HEK293 (cell line): ENCODE measurements around the gene COL5A1.

ENCODE experiments used
- CTCF ChIA-PET: fragments of 350-600 bp; formaldehyde crosslinking; extraction: SDS; loops from one replicate; lab custom pipeline; 2021; ENCODE audit warnings: antibody characterized with exemption; lab: Yijun Ruan, JAX
- POLR2A ChIA-PET: fragments of 300-600 bp; formaldehyde crosslinking; extraction: SDS; loops from one replicate; lab custom pipeline; 2020; ENCODE audit warnings: antibody characterized with exemption, inconsistent platforms; lab: Yijun Ruan, JAX
- H3K27ac ChIP-seq: fragments of 200-500 bp; sonication (Bioruptor generic); 2 replicates; pipeline ENCODE4 v1.5.1; 2014; ENCODE audit warnings: low read depth, low read length, control low read depth, inconsistent platforms; ENCODE audit errors: extremely low read depth
- H3K36me3 ChIP-seq, 2 experiments: fragments of 200-500 bp in 1 of 2; sonication (Bioruptor generic) in 1 of 2; 1 replicate in 1 of 2; 2 replicates in 1 of 2; pipeline ENCODE4 v1.5.1; 2014 to 2017; ENCODE audit warnings: inconsistent platforms in 2 of 2, low read length in 2 of 2; ENCODE audit not compliant: control insufficient read depth in 2 of 2, insufficient read depth in 1 of 2
- H3K4me1 ChIP-seq: fragments of 200-500 bp; sonication (Bioruptor generic); 2 replicates; pipeline ENCODE4 v1.5.1; 2014; ENCODE audit warnings: mild to moderate bottlenecking, low read length, inconsistent platforms; ENCODE audit not compliant: control insufficient read depth, insufficient read depth
- H3K4me3 ChIP-seq: 2 replicates; pipeline ENCODE4 v1.5.1; 2011; ENCODE audit warnings: low read depth, mild to moderate bottlenecking, control low read depth, low read length, moderate library complexity
- H3K9me3 ChIP-seq: fragments of 200-500 bp; sonication (Bioruptor generic); 2 replicates; pipeline ENCODE4 v1.5.1; 2014; ENCODE audit warnings: low read depth, low read length, inconsistent platforms; ENCODE audit not compliant: control insufficient read depth, insufficient read depth
- EGR2 ChIP-seq: fragments of 450-650 bp; formaldehyde crosslinking; IDR thresholded peaks from 2 replicates; pipeline ENCODE4 v1.5.1; 2016; ENCODE audit warnings: low read depth, missing biosample characterization, missing genetic modification characterization
- HOXA7 ChIP-seq: sonication (generic); formaldehyde crosslinking; IDR thresholded peaks from 2 replicates; pipeline ENCODE4 v1.8.1; 2022; ENCODE audit warnings: missing genetic modification reagents, borderline replicate concordance
- PATZ1 ChIP-seq: fragments of 450-650 bp; formaldehyde crosslinking; IDR thresholded peaks from 2 replicates; pipeline ENCODE4 v1.5.1; 2016; ENCODE audit warnings: missing biosample characterization, missing genetic modification characterization
- SCRT1 ChIP-seq: fragments of 450-650 bp; formaldehyde crosslinking; IDR thresholded peaks from 2 replicates; pipeline ENCODE4 v1.5.1; 2016; ENCODE audit warnings: missing biosample characterization, missing genetic modification characterization, borderline replicate concordance
- ZBTB20 ChIP-seq: fragments of 450-650 bp; formaldehyde crosslinking; IDR thresholded peaks from 2 replicates; pipeline ENCODE4 v1.5.1; 2016; ENCODE audit warnings: missing biosample characterization, missing genetic modification characterization
- ZFP41 ChIP-seq: fragments of 450-650 bp; formaldehyde crosslinking; IDR thresholded peaks from 2 replicates; pipeline ENCODE4 v1.5.1; 2016; ENCODE audit warnings: missing biosample characterization, missing genetic modification characterization, borderline replicate concordance
- ZNF121 ChIP-seq: fragments of 450-650 bp; formaldehyde crosslinking; IDR thresholded peaks from 2 replicates; pipeline ENCODE4 v1.5.1; 2016; ENCODE audit warnings: missing biosample characterization, missing genetic modification characterization
- ZNF146 ChIP-seq: fragments of 450-650 bp; formaldehyde crosslinking; IDR thresholded peaks from 2 replicates; pipeline ENCODE4 v1.5.1; 2016; ENCODE audit warnings: missing biosample characterization, missing genetic modification characterization
- ZNF157 ChIP-seq: fragments of 450-650 bp; formaldehyde crosslinking; IDR thresholded peaks from 2 replicates; pipeline ENCODE4 v1.5.1; 2016; ENCODE audit warnings: missing biosample characterization, missing genetic modification characterization
- ZNF274 ChIP-seq, 2 experiments: fragments of 200-500 bp in 1 of 2; fragments of 450-650 bp in 1 of 2; sonication (Bioruptor generic) in 1 of 2; formaldehyde crosslinking in 1 of 2; IDR thresholded peaks; 2 replicates each; pipeline versions ENCODE4 v1.5.1 to v1.6.1; 2014 to 2016; ENCODE audit warnings: borderline replicate concordance in 1 of 2, inconsistent platforms in 1 of 2, low read length in 1 of 2, missing biosample characterization in 1 of 2, missing genetic modification characterization in 1 of 2
- ZNF311 ChIP-seq: fragments of 450-650 bp; formaldehyde crosslinking; IDR thresholded peaks from 2 replicates; pipeline ENCODE4 v1.5.1; 2017; ENCODE audit warnings: missing biosample characterization, missing genetic modification characterization, borderline replicate concordance
- ZNF398 ChIP-seq: fragments of 450-650 bp; formaldehyde crosslinking; IDR thresholded peaks from 2 replicates; pipeline ENCODE4 v1.5.1; 2017; ENCODE audit warnings: missing biosample characterization, missing genetic modification characterization
- ZNF513 ChIP-seq: fragments of 450-650 bp; IDR thresholded peaks from 2 replicates; pipeline ENCODE4 v1.5.1; 2018; ENCODE audit warnings: missing biosample characterization, missing genetic modification characterization
- ZNF521 ChIP-seq: fragments of 450-650 bp; formaldehyde crosslinking; IDR thresholded peaks from 2 replicates; pipeline ENCODE4 v1.5.1; 2017; ENCODE audit warnings: missing biosample characterization, mild to moderate bottlenecking, missing genetic modification characterization
- ZNF610 ChIP-seq: fragments of 450-650 bp; formaldehyde crosslinking; IDR thresholded peaks from 2 replicates; pipeline ENCODE4 v1.5.1; 2016; ENCODE audit warnings: missing biosample characterization, missing genetic modification characterization, borderline replicate concordance
- TF ChIP-seq, protein P1 (sequence below): fragments of 450-650 bp; formaldehyde crosslinking; IDR thresholded peaks from 2 replicates; pipeline ENCODE4 v1.5.1; 2016; ENCODE audit warnings: missing biosample characterization, missing genetic modification characterization, borderline replicate concordance
- TF ChIP-seq, protein P2 (sequence below): fragments of 450-650 bp; formaldehyde crosslinking; IDR thresholded peaks from 2 replicates; pipeline ENCODE4 v1.5.1; 2016; ENCODE audit warnings: missing biosample characterization, missing genetic modification characterization

COL5A1 gene

GRCh38 chr9:134794663-134795370, 153.2 kb downstream of the COL5A1 start:
- H3K36me3 ChIP-seq, result no peaks in the 10 kb centered on the region
- no peaks in the 10 kb centered on the region for H3K4me1 ChIP-seq
- H3K27ac ChIP-seq, result no peak overlapping the region
- no peaks in the 10 kb centered on the region for H3K9me3 ChIP-seq
- no peak for TF ChIP-seq SCRT1
- no peak for TF ChIP-seq ZFP41 (tag by site-specific recombination)
- no peak for TF ChIP-seq EGR2 (tag by site-specific recombination)
- no peak for TF ChIP-seq HOXA7 (CRISPR knock-in tag)
- TF ChIP-seq ZNF121 (tag by site-specific recombination), result no peak
- no peak for TF ChIP-seq PATZ1 (tag by site-specific recombination)
- TF ChIP-seq ZNF146, result no peak
- TF ChIP-seq, protein P1, sequence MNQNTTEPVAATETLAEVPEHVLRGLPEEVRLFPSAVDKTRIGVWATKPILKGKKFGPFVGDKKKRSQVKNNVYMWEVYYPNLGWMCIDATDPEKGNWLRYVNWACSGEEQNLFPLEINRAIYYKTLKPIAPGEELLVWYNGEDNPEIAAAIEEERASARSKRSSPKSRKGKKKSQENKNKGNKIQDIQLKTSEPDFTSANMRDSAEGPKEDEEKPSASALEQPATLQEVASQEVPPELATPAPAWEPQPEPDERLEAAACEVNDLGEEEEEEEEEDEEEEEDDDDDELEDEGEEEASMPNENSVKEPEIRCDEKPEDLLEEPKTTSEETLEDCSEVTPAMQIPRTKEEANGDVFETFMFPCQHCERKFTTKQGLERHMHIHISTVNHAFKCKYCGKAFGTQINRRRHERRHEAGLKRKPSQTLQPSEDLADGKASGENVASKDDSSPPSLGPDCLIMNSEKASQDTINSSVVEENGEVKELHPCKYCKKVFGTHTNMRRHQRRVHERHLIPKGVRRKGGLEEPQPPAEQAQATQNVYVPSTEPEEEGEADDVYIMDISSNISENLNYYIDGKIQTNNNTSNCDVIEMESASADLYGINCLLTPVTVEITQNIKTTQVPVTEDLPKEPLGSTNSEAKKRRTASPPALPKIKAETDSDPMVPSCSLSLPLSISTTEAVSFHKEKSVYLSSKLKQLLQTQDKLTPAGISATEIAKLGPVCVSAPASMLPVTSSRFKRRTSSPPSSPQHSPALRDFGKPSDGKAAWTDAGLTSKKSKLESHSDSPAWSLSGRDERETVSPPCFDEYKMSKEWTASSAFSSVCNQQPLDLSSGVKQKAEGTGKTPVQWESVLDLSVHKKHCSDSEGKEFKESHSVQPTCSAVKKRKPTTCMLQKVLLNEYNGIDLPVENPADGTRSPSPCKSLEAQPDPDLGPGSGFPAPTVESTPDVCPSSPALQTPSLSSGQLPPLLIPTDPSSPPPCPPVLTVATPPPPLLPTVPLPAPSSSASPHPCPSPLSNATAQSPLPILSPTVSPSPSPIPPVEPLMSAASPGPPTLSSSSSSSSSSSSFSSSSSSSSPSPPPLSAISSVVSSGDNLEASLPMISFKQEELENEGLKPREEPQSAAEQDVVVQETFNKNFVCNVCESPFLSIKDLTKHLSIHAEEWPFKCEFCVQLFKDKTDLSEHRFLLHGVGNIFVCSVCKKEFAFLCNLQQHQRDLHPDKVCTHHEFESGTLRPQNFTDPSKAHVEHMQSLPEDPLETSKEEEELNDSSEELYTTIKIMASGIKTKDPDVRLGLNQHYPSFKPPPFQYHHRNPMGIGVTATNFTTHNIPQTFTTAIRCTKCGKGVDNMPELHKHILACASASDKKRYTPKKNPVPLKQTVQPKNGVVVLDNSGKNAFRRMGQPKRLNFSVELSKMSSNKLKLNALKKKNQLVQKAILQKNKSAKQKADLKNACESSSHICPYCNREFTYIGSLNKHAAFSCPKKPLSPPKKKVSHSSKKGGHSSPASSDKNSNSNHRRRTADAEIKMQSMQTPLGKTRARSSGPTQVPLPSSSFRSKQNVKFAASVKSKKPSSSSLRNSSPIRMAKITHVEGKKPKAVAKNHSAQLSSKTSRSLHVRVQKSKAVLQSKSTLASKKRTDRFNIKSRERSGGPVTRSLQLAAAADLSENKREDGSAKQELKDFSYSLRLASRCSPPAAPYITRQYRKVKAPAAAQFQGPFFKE, result no peak
- TF ChIP-seq ZNF513 (tag by site-specific recombination), result no peak
- no peak for TF ChIP-seq ZNF521 (tag by site-specific recombination)
- TF ChIP-seq ZNF274 (IDR thresholded peaks at IDR 0.05; ENCODE audit: low read length), result no peak
- TF ChIP-seq ZNF274 (tag by site-specific recombination; IDR thresholded peaks at IDR 0.05; ENCODE audit: borderline replicate concordance), result no peak
- TF ChIP-seq ZNF157 (tag by site-specific recombination), result no peak
- TF ChIP-seq, protein P2, sequence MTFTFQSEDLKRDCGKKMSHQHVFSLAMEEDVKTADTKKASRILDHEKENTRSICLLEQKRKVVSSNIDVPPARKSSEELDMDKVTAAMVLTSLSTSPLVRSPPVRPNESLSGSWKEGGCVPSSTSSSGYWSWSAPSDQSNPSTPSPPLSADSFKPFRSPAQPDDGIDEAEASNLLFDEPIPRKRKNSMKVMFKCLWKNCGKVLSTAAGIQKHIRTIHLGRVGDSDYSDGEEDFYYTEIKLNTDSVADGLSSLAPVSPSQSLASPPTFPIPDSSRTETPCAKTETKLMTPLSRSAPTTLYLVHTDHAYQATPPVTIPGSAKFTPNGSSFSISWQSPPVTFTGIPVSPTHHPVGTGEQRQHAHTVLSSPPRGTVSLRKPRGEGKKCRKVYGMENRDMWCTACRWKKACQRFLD (tag by site-specific recombination), result no peak
- TF ChIP-seq ZNF610 (tag by site-specific recombination), result no peak
- no peak for TF ChIP-seq ZNF398 (tag by site-specific recombination)
- no peak for TF ChIP-seq ZNF311
- TF ChIP-seq ZBTB20 (tag by site-specific recombination), result no peak
- H3K4me3 ChIP-seq, result no peak overlapping the region
- POLR2A ChIA-PET, result no interaction called here
- CTCF ChIA-PET, result interaction anchor here (0.8 kb wide), 1 partner anchor 106 kb away, joined by 4 read pairs; no protein-coding TSS in a partner anchor
